Right lobe of liver (tissue), 4 donors: Measurements from ENCODE around the gene CAB39L.

Source experiments
- CTCF ChIP-seq, 4 donors: fragments of 200-600 bp in 3 of 4; fragments of 450-650 bp in 1 of 4; IDR thresholded peaks; one replicate each; pipeline versions ENCODE4 v1.5.1 to v1.8.0; 2016 to 2022; ENCODE audit warnings: antibody characterized with exemption in 4 of 4, mild to moderate bottlenecking in 2 of 4
- POLR2A ChIP-seq: fragments of 450-650 bp; IDR thresholded peaks from one replicate; pipeline ENCODE4 v1.6.1; 2017; ENCODE audit warnings: antibody characterized with exemption, mild to moderate bottlenecking
- donor health status: DM: no; HTN: no; CAD: no.
- donor health status: DM: no; HTN: no; CAD: no.
- donor health status: DM: no; HTN: yes; CAD: no.

- TF ChIP-seq CTCF (IDR thresholded peaks at IDR 0.05) (no peak), POLR2A (no peak)
Observed at GRCh38 chr13:49326222-49326917, 117.5 kb downstream of the CAB39L start.
